GM18873 (cell line): ENCODE measurements around the gene MMP28.

Source experiments
- ATAC-seq: cut with Tn5 transposase; IDR thresholded peaks from one replicate; pipeline ENCODE4 v1.9.1; 2021; ENCODE audit warnings: mild to moderate bottlenecking, moderate library complexity, moderate number of reproducible peaks; ENCODE audit not compliant: unreplicated experiment, low FRiP score

The MMP28 gene

GRCh38 chr17:35745749-35746320 lies 49.6 kb downstream of the MMP28 start:
- no peak for ATAC-seq

- ATAC-seq: no peak
Measured at GRCh38 chr17:35745246-35745645, 50.2 kb downstream of the MMP28 start.

GRCh38 chr17:35744830-35745229 lies 50.6 kb downstream of the MMP28 start:
- no peak for ATAC-seq

- no peak for ATAC-seq
Measured at GRCh38 chr17:35743626-35744328, 51.7 kb downstream of the MMP28 start.

GRCh38 chr17:35742896-35743477 lies 52.5 kb downstream of the MMP28 start:
- ATAC-seq: no peak

- no peak for ATAC-seq
Measured at GRCh38 chr17:35742496-35742895, 52.9 kb downstream of the MMP28 start.

GRCh38 chr17:35740997-35741931 lies 54.2 kb downstream of the MMP28 start:
- no peak for ATAC-seq

- ATAC-seq: no peak
Measured at GRCh38 chr17:35740216-35740615, 55.2 kb downstream of the MMP28 start.

GRCh38 chr17:35738519-35739133 lies 56.8 kb downstream of the MMP28 start:
- no peak for ATAC-seq

- ATAC-seq: no peak
Measured at GRCh38 chr17:35736236-35736635, 59.2 kb downstream of the MMP28 start.

GRCh38 chr17:35735036-35735805 lies 60.2 kb downstream of the MMP28 start:
- ATAC-seq: no peak

GRCh38 chr17:35734396-35734795 lies 61.0 kb downstream of the MMP28 start:
- ATAC-seq: no peak

GRCh38 chr17:35733366-35733765 lies 62.1 kb downstream of the MMP28 start:
- no peak for ATAC-seq

GRCh38 chr17:35732806-35733136 lies 62.7 kb downstream of the MMP28 start:
- ATAC-seq: no peak

GRCh38 chr17:35731917-35732805 lies 63.3 kb downstream of the MMP28 start:
- ATAC-seq: no peak

- no peak for ATAC-seq
Measured at GRCh38 chr17:35731239-35731916, 64.1 kb downstream of the MMP28 start, which contains the start of gene RASL10B. RASL10B (plus strand) TSS chr17:35731639; CDS start chr17:35735185, 3,546 bp downstream.

- ATAC-seq: no peak
Measured at GRCh38 chr17:35730400-35731005, 64.9 kb downstream of the MMP28 start.

- no peak for ATAC-seq
Measured at GRCh38 chr17:35729405-35729833, 66.0 kb downstream of the MMP28 start.
